ENCODE results near the gene MFSD6L.

DNA sequence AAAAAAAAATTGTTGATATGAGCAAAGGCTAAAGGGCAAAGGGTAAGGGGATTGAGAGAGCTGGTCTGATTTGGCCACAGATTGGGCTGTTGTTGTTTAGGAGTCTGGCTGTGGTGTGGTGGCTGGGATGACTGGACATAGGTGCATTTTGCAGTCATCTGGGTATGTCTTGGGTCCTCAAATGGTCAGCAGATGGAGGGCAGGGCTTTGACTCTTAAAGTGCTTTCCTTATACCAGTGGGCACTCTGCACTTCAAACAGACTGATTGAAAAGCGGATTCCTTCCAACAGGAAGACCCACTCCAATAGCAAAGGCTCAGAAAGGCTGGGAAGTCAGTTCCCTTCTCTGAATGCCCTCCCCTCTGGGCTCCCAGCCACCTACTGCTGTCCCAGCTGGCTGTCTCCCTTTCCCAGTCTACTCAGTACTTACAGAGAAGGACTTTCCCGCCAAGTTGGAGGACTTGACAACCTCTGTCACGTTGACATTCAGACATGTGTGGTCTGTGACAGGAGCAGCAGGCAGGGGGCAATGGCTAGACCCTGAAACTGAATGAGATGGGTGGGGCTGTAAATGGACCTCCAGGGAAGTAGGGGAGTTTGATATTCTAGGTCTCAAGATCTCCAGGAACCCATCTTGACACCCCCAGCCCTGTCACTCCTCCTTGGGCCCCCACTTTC, 19.6 kb upstream of the MFSD6L start:
- no peak for TF ChIP-seq CTCF (IDR thresholded peaks at IDR 0.05)
- TF ChIP-seq POLR2A (IDR thresholded peaks at IDR 0.05; ENCODE audit: low read depth) = no peak
- no peak for TF ChIP-seq POLR2AphosphoS5 (IDR thresholded peaks at IDR 0.05)
- no peak for TF ChIP-seq EP300 (IDR thresholded peaks at IDR 0.05)

All from esophagus muscularis mucosa (tissue), 4 donors.